ENCODE measurements around the gene SUSD4.

- TF ChIP-seq, protein P1, sequence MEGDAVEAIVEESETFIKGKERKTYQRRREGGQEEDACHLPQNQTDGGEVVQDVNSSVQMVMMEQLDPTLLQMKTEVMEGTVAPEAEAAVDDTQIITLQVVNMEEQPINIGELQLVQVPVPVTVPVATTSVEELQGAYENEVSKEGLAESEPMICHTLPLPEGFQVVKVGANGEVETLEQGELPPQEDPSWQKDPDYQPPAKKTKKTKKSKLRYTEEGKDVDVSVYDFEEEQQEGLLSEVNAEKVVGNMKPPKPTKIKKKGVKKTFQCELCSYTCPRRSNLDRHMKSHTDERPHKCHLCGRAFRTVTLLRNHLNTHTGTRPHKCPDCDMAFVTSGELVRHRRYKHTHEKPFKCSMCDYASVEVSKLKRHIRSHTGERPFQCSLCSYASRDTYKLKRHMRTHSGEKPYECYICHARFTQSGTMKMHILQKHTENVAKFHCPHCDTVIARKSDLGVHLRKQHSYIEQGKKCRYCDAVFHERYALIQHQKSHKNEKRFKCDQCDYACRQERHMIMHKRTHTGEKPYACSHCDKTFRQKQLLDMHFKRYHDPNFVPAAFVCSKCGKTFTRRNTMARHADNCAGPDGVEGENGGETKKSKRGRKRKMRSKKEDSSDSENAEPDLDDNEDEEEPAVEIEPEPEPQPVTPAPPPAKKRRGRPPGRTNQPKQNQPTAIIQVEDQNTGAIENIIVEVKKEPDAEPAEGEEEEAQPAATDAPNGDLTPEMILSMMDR (IDR thresholded peaks at IDR 0.05) = no peak
- no peak for TF ChIP-seq POLR2A (IDR thresholded peaks at IDR 0.05)
Measured at GRCh38 chr1:223350361-223350908, 13.5 kb downstream of the SUSD4 start.

Data from adrenal gland (tissue), 5 donors.